Measurements from ENCODE around the gene EGFR. TPM values are rescaled to one million over a fixed set of nuclear protein-coding genes. Genes with fewer than 3 reads are reported as not detected.

Gene EGFR
- total RNA-seq, 5 donors from 2014 or later (not counting 1 experiment from before 2014, with no cell fraction given), result 0.16 to 0.79 (median 0.35) TPM; not detected in 2

GRCh38 chr7:55087521-55087961, 68.7 kb downstream of the EGFR start:
- no peak overlapping the region for H3K4me3 ChIP-seq (ENCODE audit: control insufficient read depth in 1 of 2, extremely low read depth in 1 of 2, low read length in 1 of 2)
- H3K36me3 ChIP-seq (ENCODE audit: control insufficient read depth in 2 of 2, extremely low read depth in 1 of 2, insufficient read depth in 1 of 2, low read length in 1 of 2), result no peaks in the 10 kb centered on the region
- DNase-seq, result no peak
- H3K4me1 ChIP-seq (ENCODE audit: control insufficient read depth in 1 of 2, extremely low read depth in 1 of 2, insufficient read depth in 2 of 2, low read length in 2 of 2), result peaks cover 0 to 12% of the 10 kb centered on the region in 2 experiments
- no peak overlapping the region for H3K27ac ChIP-seq (ENCODE audit: low read length)
- H3K27me3 ChIP-seq (replicated peaks in 1 of 2; ENCODE audit: control insufficient read depth in 2 of 2, extremely low read depth in 1 of 2, insufficient read depth in 2 of 2, low read length in 1 of 2), result no peaks in the 10 kb centered on the region
- Mint-ChIP-seq H3K4me1 (peaks cover 4 to 13% (median 9%) of the 10 kb centered on the region in 3 donors), H3K4me3 (no peak overlapping the region), H3K27me3 (peaks cover 0 to 13% of the 10 kb centered on the region in 2 donors), H3K27ac (no peak overlapping the region), H3K9me3 (no peaks in the 10 kb centered on the region), H3K36me3 (no peaks in the 10 kb centered on the region)
- WGBS (ENCODE audit: insufficient coverage), result 80% methylated on average over 1 of the region's 5 CpGs
- CTCF ChIA-PET, result no interaction called here
- ATAC-seq (replicated peaks in 1 of 4), result no peak
- POLR2A ChIA-PET, result interaction anchor here in 1 of 2 donors (0.7 kb wide), 1 partner anchor 26 kb away, joined by 6 read pairs; no protein-coding TSS in a partner anchor
- no peaks in the 10 kb centered on the region for H3K9me3 ChIP-seq

GRCh38 chr7:55088107-55088506, 69.3 kb downstream of the EGFR start:
- Histone ChIP-seq H3K9me3 (no peaks in the 10 kb centered on the region), H3K36me3 (ENCODE audit: control insufficient read depth in 2 of 2, extremely low read depth in 1 of 2, insufficient read depth in 1 of 2, low read length in 1 of 2) (no peaks in the 10 kb centered on the region), H3K27ac (ENCODE audit: low read length) (no peak overlapping the region), H3K4me3 (ENCODE audit: control insufficient read depth in 1 of 2, extremely low read depth in 1 of 2, low read length in 1 of 2) (no peak overlapping the region), H3K4me1 (ENCODE audit: control insufficient read depth in 1 of 2, extremely low read depth in 1 of 2, insufficient read depth in 2 of 2, low read length in 2 of 2) (peaks cover 0 to 12% of the 10 kb centered on the region in 2 experiments), H3K27me3 (replicated peaks in 1 of 2; ENCODE audit: control insufficient read depth in 2 of 2, extremely low read depth in 1 of 2, insufficient read depth in 2 of 2, low read length in 1 of 2) (no peaks in the 10 kb centered on the region)
- H3K27me3 Mint-ChIP-seq, result peaks cover 0 to 9% of the 10 kb centered on the region in 2 donors
- no peaks in the 10 kb centered on the region for H3K9me3 Mint-ChIP-seq
- ATAC-seq (replicated peaks in 1 of 4), result no peak
- H3K4me1 Mint-ChIP-seq, result peaks cover 4 to 13% (median 9%) of the 10 kb centered on the region in 3 donors
- whole genome bisulfite sequencing (ENCODE audit: insufficient coverage), result 92% methylated on average over 6 of the region's 6 CpGs
- CTCF ChIA-PET, result no interaction called here
- DNase-seq, result no peak
- no peak overlapping the region for H3K4me3 Mint-ChIP-seq
- no peaks in the 10 kb centered on the region for H3K36me3 Mint-ChIP-seq
- no peak overlapping the region for H3K27ac Mint-ChIP-seq
- POLR2A ChIA-PET, result no interaction called here

GRCh38 chr7:55088620-55089019, 69.8 kb downstream of the EGFR start:
- Histone ChIP-seq H3K9me3 (no peaks in the 10 kb centered on the region), H3K27ac (ENCODE audit: low read length) (no peak overlapping the region), H3K36me3 (ENCODE audit: control insufficient read depth in 2 of 2, extremely low read depth in 1 of 2, insufficient read depth in 1 of 2, low read length in 1 of 2) (no peaks in the 10 kb centered on the region), H3K4me3 (ENCODE audit: control insufficient read depth in 1 of 2, extremely low read depth in 1 of 2, low read length in 1 of 2) (no peak overlapping the region), H3K4me1 (ENCODE audit: control insufficient read depth in 1 of 2, extremely low read depth in 1 of 2, insufficient read depth in 2 of 2, low read length in 2 of 2) (peaks cover 0 to 12% of the 10 kb centered on the region in 2 experiments), H3K27me3 (replicated peaks in 1 of 2; ENCODE audit: control insufficient read depth in 2 of 2, extremely low read depth in 1 of 2, insufficient read depth in 2 of 2, low read length in 1 of 2) (no peaks in the 10 kb centered on the region)
- Mint-ChIP-seq H3K9me3 (no peaks in the 10 kb centered on the region), H3K27me3 (peaks cover 3 to 9% of the 10 kb centered on the region in 2 donors), H3K4me1 (peaks cover 4 to 13% (median 9%) of the 10 kb centered on the region in 3 donors), H3K4me3 (no peak overlapping the region), H3K27ac (no peak overlapping the region), H3K36me3 (no peaks in the 10 kb centered on the region)
- no peak for DNase-seq
- CTCF ChIA-PET, result no interaction called here
- 58% methylated on average over 2 of the region's 7 CpGs for WGBS (ENCODE audit: insufficient coverage)
- no peak for ATAC-seq (replicated peaks in 1 of 4)
- POLR2A ChIA-PET, result no interaction called here

GRCh38 chr7:55092186-55092974, 73.6 kb downstream of the EGFR start:
- POLR2A ChIA-PET, result no interaction called here
- Mint-ChIP-seq H3K9me3 (no peaks in the 10 kb centered on the region), H3K27me3 (peaks cover 12 to 13% of the 10 kb centered on the region in 2 donors), H3K36me3 (no peaks in the 10 kb centered on the region), H3K4me1 (peaks cover 0 to 1% (median under 1%) of the 10 kb centered on the region in 3 donors), H3K4me3 (no peak overlapping the region), H3K27ac (no peak overlapping the region)
- DNase-seq (no peak), ATAC-seq (replicated peaks in 1 of 4) (no peak)
- Histone ChIP-seq H3K9me3 (no peaks in the 10 kb centered on the region), H3K27ac (ENCODE audit: low read length) (no peak overlapping the region), H3K4me3 (ENCODE audit: control insufficient read depth in 1 of 2, extremely low read depth in 1 of 2, low read length in 1 of 2) (no peak overlapping the region), H3K4me1 (ENCODE audit: control insufficient read depth in 1 of 2, extremely low read depth in 1 of 2, insufficient read depth in 2 of 2, low read length in 2 of 2) (no peaks in the 10 kb centered on the region), H3K36me3 (ENCODE audit: control insufficient read depth in 2 of 2, extremely low read depth in 1 of 2, insufficient read depth in 1 of 2, low read length in 1 of 2) (no peaks in the 10 kb centered on the region), H3K27me3 (replicated peaks in 1 of 2; ENCODE audit: control insufficient read depth in 2 of 2, extremely low read depth in 1 of 2, insufficient read depth in 2 of 2, low read length in 1 of 2) (peaks cover 0 to 12% of the 10 kb centered on the region in 2 experiments)
- 93% methylated on average over 15 of the region's 15 CpGs for WGBS (ENCODE audit: insufficient coverage)
- CTCF ChIA-PET, result no interaction called here

- Mint-ChIP-seq H3K9me3 (no peaks in the 10 kb centered on the region), H3K36me3 (no peaks in the 10 kb centered on the region), H3K27me3 (peaks cover 10 to 13% of the 10 kb centered on the region in 2 donors), H3K4me1 (no peaks in the 10 kb centered on the region), H3K27ac (no peak overlapping the region), H3K4me3 (no peak overlapping the region)
- Histone ChIP-seq H3K4me3 (ENCODE audit: control insufficient read depth in 1 of 2, extremely low read depth in 1 of 2, low read length in 1 of 2) (no peak overlapping the region), H3K27ac (ENCODE audit: low read length) (no peak overlapping the region), H3K9me3 (no peaks in the 10 kb centered on the region), H3K4me1 (ENCODE audit: control insufficient read depth in 1 of 2, extremely low read depth in 1 of 2, insufficient read depth in 2 of 2, low read length in 2 of 2) (no peaks in the 10 kb centered on the region), H3K36me3 (ENCODE audit: control insufficient read depth in 2 of 2, extremely low read depth in 1 of 2, insufficient read depth in 1 of 2, low read length in 1 of 2) (no peaks in the 10 kb centered on the region), H3K27me3 (replicated peaks in 1 of 2; ENCODE audit: control insufficient read depth in 2 of 2, extremely low read depth in 1 of 2, insufficient read depth in 2 of 2, low read length in 1 of 2) (peaks cover 0 to 12% of the 10 kb centered on the region in 2 experiments)
- WGBS (ENCODE audit: insufficient coverage), result 66% methylated on average over 3 of the region's 3 CpGs
- ChIA-PET CTCF (no interaction called here), POLR2A (no interaction called here)
- DNase-seq (no peak), ATAC-seq (replicated peaks in 1 of 4) (no peak)
Measured at GRCh38 chr7:55092975-55093373, 74.2 kb downstream of the EGFR start.

- no peaks in the 10 kb centered on the region for H3K36me3 ChIP-seq (ENCODE audit: control insufficient read depth in 2 of 2, extremely low read depth in 1 of 2, insufficient read depth in 1 of 2, low read length in 1 of 2)
- no peaks in the 10 kb centered on the region for H3K9me3 ChIP-seq
- DNase-seq (no peak), ATAC-seq (replicated peaks in 1 of 4) (no peak)
- H3K27ac ChIP-seq (ENCODE audit: low read length), result no peak overlapping the region
- H3K27me3 ChIP-seq (replicated peaks in 1 of 2; ENCODE audit: control insufficient read depth in 2 of 2, extremely low read depth in 1 of 2, insufficient read depth in 2 of 2, low read length in 1 of 2), result peaks cover 0 to 12% of the 10 kb centered on the region in 2 experiments
- no peak overlapping the region for H3K4me3 Mint-ChIP-seq
- H3K36me3 Mint-ChIP-seq, result no peaks in the 10 kb centered on the region
- H3K9me3 Mint-ChIP-seq, result no peaks in the 10 kb centered on the region
- H3K27ac Mint-ChIP-seq, result no peak overlapping the region
- H3K27me3 Mint-ChIP-seq, result peaks cover 10 to 13% of the 10 kb centered on the region in 2 donors
- H3K4me1 ChIP-seq (ENCODE audit: control insufficient read depth in 1 of 2, extremely low read depth in 1 of 2, insufficient read depth in 2 of 2, low read length in 2 of 2), result no peaks in the 10 kb centered on the region
- no peak overlapping the region for H3K4me3 ChIP-seq (ENCODE audit: control insufficient read depth in 1 of 2, extremely low read depth in 1 of 2, low read length in 1 of 2)
- ChIA-PET POLR2A (no interaction called here), CTCF (no interaction called here)
- 52% methylated on average over 3 of the region's 7 CpGs for WGBS (ENCODE audit: insufficient coverage)
- H3K4me1 Mint-ChIP-seq, result no peaks in the 10 kb centered on the region
Measured at GRCh38 chr7:55093674-55094073, 74.9 kb downstream of the EGFR start.

Measured in T-cell (primary cell).